H1 (cell line): ENCODE measurements around the gene DDX42. TPM values are rescaled to one million over a fixed set of nuclear protein-coding genes. Genes with fewer than 3 reads are reported as not detected.

Experiments
- polyA plus RNA-seq, 7 experiments: library from polyadenylated mRNA; depleted of rRNA in 3 of 7; stranded (reverse) in 5 of 7; unstranded in 2 of 7; fragments of >200 nt in 5 of 7; fragments of 200-250 nt in 2 of 7; gene quantifications; 1 replicate in 5 of 7; 2 replicates in 1 of 7; 4 replicates in 1 of 7; pipeline versions ENCODE4 v1.2.1 to v1.2.3, GENCODE V29; 2011 to 2013; ENCODE audit warnings: missing spikeins in 2 of 7, mixed read lengths in 2 of 7
- total RNA-seq: library from RNA; stranded (reverse); fragmentation: NEBNext Ultra II Directional; extraction: Animal tissue kit (Norgen Biotek cat#: 25700); gene quantifications from 2 replicates; pipeline ENCODE4 v1.2.1, GENCODE V29; 2021

DDX42 gene
- total and polyA plus RNA-seq, 2 of the 8 experiments (the other 6 are each of a cell fraction or from before 2014, with no cell fraction given): 40.6 to 114 TPM

Other genes starting within 250 kb of the DDX42 start
- gene DCAF7, start 223.7 kb upstream of the DDX42 start, total RNA-seq: 87.3 and 94.1 TPM in 2 replicates
- 74.9 and 97.4 TPM in 2 replicates for gene DCAF7, start 223.7 kb upstream of the DDX42 start, polyA plus RNA-seq (2011; rRNA removed)
- gene TACO1, start 173.3 kb upstream of the DDX42 start, total RNA-seq: 23.6 and 24.0 TPM in 2 replicates
- 19.1 and 19.8 TPM in 2 replicates for gene TACO1, start 173.3 kb upstream of the DDX42 start, polyA plus RNA-seq (2011; rRNA removed)
- gene MAP3K3, start 151.8 kb upstream of the DDX42 start, total RNA-seq: 21.0 and 22.6 TPM in 2 replicates
- 10.3 and 14.8 TPM in 2 replicates for gene MAP3K3, start 151.8 kb upstream of the DDX42 start, polyA plus RNA-seq (2011; rRNA removed)
- gene LIMD2, start 74.0 kb upstream of the DDX42 start, total RNA-seq: 77.2 and 78.6 TPM in 2 replicates
- 72.0 and 92.0 TPM in 2 replicates for gene LIMD2, start 74.0 kb upstream of the DDX42 start, polyA plus RNA-seq (2011; rRNA removed)
- 27.8 and 35.6 TPM in 2 replicates for gene STRADA, start 32.4 kb upstream of the DDX42 start, total RNA-seq
- gene STRADA, start 32.4 kb upstream of the DDX42 start, polyA plus RNA-seq (2011; rRNA removed): 43.3 and 48.7 TPM in 2 replicates
- 83.1 and 85.3 TPM in 2 replicates for gene CCDC47, start 573 bp upstream of the DDX42 start, total RNA-seq
- gene CCDC47, start 573 bp upstream of the DDX42 start, polyA plus RNA-seq (2011; rRNA removed): 16.3 and 21.2 TPM in 2 replicates
- gene PSMC5, start 53.3 kb downstream of the DDX42 start, total RNA-seq: 162 and 172 TPM in 2 replicates
- gene PSMC5, start 53.3 kb downstream of the DDX42 start, polyA plus RNA-seq (2011; rRNA removed): 162 and 180 TPM in 2 replicates
- 77.2 and 77.4 TPM in 2 replicates for gene FTSJ3, start 53.5 kb downstream of the DDX42 start, total RNA-seq
- 42.7 and 47.2 TPM in 2 replicates for gene FTSJ3, start 53.5 kb downstream of the DDX42 start, polyA plus RNA-seq (2011; rRNA removed)
- gene SMARCD2, start 68.5 kb downstream of the DDX42 start, total RNA-seq: 84.6 and 92.2 TPM in 2 replicates
- 90.0 and 111 TPM in 2 replicates for gene SMARCD2, start 68.5 kb downstream of the DDX42 start, polyA plus RNA-seq (2011; rRNA removed)
- gene CSH2, start 99.5 kb downstream of the DDX42 start, total RNA-seq: 0.43 and 0.52 TPM in 2 replicates
- gene CSH2, start 99.5 kb downstream of the DDX42 start, polyA plus RNA-seq (2011; rRNA removed): not detected in 2 replicates
- 0.60 and 1.2 TPM in 2 replicates for gene GH2, start 107.8 kb downstream of the DDX42 start, total RNA-seq
- gene GH2, start 107.8 kb downstream of the DDX42 start, polyA plus RNA-seq (2011; rRNA removed): 1.5 and 2.0 TPM in 2 replicates
- not detected in 2 replicates for gene CSH1, start 122.4 kb downstream of the DDX42 start, total RNA-seq
- 0.12 and 0.16 TPM in 2 replicates for gene CSH1, start 122.4 kb downstream of the DDX42 start, polyA plus RNA-seq (2011; rRNA removed)
- gene CSHL1, start 137.1 kb downstream of the DDX42 start, total RNA-seq: not detected in 2 replicates
- not detected in 2 replicates for gene CSHL1, start 137.1 kb downstream of the DDX42 start, polyA plus RNA-seq (2011; rRNA removed)
- gene GH1, start 144.7 kb downstream of the DDX42 start, total RNA-seq: not detected in 2 replicates
- gene GH1, start 144.7 kb downstream of the DDX42 start, polyA plus RNA-seq (2011; rRNA removed): 0.36 and 0.41 TPM in 2 replicates
- gene CD79B, start 158.2 kb downstream of the DDX42 start, total RNA-seq: 1.5 and 2.2 TPM in 2 replicates
- gene CD79B, start 158.2 kb downstream of the DDX42 start, polyA plus RNA-seq (2011; rRNA removed): 3.9 and 4.4 TPM in 2 replicates
- gene SCN4A, start 198.7 kb downstream of the DDX42 start, total RNA-seq: 6.6 and 8.5 TPM in 2 replicates
- 5.0 and 8.1 TPM in 2 replicates for gene SCN4A, start 198.7 kb downstream of the DDX42 start, polyA plus RNA-seq (2011; rRNA removed)
- gene PRR29, start 224.2 kb downstream of the DDX42 start, total RNA-seq: 0.61 and 0.67 TPM in 2 replicates
- gene PRR29, start 224.2 kb downstream of the DDX42 start, polyA plus RNA-seq (2011; rRNA removed): 0.83 and 0.96 TPM in 2 replicates
- 0.45 TPM in 1 of 2 replicates, not detected in the other for gene ICAM2, start 246.5 kb downstream of the DDX42 start, total RNA-seq
- 0.63 and 0.77 TPM in 2 replicates for gene ICAM2, start 246.5 kb downstream of the DDX42 start, polyA plus RNA-seq (2011; rRNA removed)